Osteocyte (in vitro differentiated cells): ENCODE measurements around the gene ZNF774. TPM values are rescaled to one million over a fixed set of nuclear protein-coding genes. Genes with fewer than 3 reads are reported as not detected.

ENCODE experiments used
- DNase-seq: peaks from one replicate; pipeline ENCODE4 v3.0.0; 2021; ENCODE audit warnings: mixed read lengths; ENCODE audit not compliant: unreplicated experiment; ENCODE audit errors: extremely low spot score
- H3K27ac Mint-ChIP-seq: one replicate; pipeline ENCODE4 v1.8.0; 2021; ENCODE audit warnings: mild to moderate bottlenecking, mixed read lengths; ENCODE audit not compliant: unreplicated experiment
- H3K27me3 Mint-ChIP-seq: one replicate; pipeline ENCODE4 v1.8.0; 2021; ENCODE audit warnings: mixed read lengths; ENCODE audit not compliant: unreplicated experiment
- H3K36me3 Mint-ChIP-seq: one replicate; pipeline ENCODE4 v1.8.0; 2021; ENCODE audit warnings: mixed read lengths; ENCODE audit not compliant: unreplicated experiment
- H3K4me1 Mint-ChIP-seq: one replicate; pipeline ENCODE4 v1.8.0; 2021; ENCODE audit warnings: mixed read lengths; ENCODE audit not compliant: unreplicated experiment
- H3K4me3 Mint-ChIP-seq: one replicate; pipeline ENCODE4 v1.8.0; 2021; ENCODE audit warnings: mild to moderate bottlenecking, moderate library complexity, mixed read lengths; ENCODE audit not compliant: unreplicated experiment
- H3K9me3 Mint-ChIP-seq: one replicate; pipeline ENCODE4 v1.8.0; 2021; ENCODE audit warnings: mixed read lengths; ENCODE audit not compliant: unreplicated experiment
- total RNA-seq: library from RNA; stranded (reverse); gene quantifications from 2 replicates; pipeline ENCODE4 v1.2.1, GENCODE V29; 2021
- TF ChIP-seq, protein P1 (sequence below): fragments of 200-600 bp; sonication (generic); IDR thresholded peaks from 2 replicates; pipeline ENCODE4 v1.5.0; 2021; ENCODE audit warnings: antibody characterized with exemption, mild to moderate bottlenecking, moderate library complexity

ZNF774 gene
- total RNA-seq, 1 donor from 2014 or later, result 1.6 TPM

DNA sequence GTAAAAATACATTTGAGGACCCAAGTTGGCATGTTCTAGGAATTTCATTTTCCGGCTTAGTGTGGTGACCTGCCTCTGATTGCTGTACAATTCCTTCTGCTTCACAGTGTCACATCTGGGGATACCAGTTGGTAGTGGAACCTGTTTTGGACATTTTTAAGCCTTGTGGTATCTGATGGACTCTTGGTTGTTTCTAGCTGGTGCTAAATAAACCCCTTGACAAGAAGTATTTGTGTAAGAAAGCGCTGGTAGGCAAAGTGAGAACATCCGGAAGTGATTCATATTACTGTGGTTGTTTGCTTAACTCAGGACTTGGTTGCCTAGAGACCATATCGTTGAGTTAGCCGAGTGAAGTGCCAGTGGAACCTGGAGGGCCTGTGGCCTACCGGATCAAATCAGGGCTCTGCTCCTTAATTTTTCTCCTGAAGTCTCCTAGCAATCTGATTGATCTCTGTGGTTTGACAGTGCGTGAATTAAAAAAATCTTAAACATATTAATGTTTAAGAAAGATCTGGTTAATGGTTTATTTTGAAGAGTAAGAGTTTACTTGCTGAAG lies 48.8 kb downstream of the ZNF774 start:
- Mint-ChIP-seq H3K4me1 (peaks cover 70% of the 10 kb centered on the region), H3K4me3 (peak overlapping the region; percentile 56), H3K27me3 (no peaks in the 10 kb centered on the region), H3K36me3 (peaks cover 3% of the 10 kb centered on the region), H3K27ac (peak overlapping the region; percentile 99), H3K9me3 (no peaks in the 10 kb centered on the region)
- DNase-seq, result peak; percentile 86
- TF ChIP-seq, protein P1, sequence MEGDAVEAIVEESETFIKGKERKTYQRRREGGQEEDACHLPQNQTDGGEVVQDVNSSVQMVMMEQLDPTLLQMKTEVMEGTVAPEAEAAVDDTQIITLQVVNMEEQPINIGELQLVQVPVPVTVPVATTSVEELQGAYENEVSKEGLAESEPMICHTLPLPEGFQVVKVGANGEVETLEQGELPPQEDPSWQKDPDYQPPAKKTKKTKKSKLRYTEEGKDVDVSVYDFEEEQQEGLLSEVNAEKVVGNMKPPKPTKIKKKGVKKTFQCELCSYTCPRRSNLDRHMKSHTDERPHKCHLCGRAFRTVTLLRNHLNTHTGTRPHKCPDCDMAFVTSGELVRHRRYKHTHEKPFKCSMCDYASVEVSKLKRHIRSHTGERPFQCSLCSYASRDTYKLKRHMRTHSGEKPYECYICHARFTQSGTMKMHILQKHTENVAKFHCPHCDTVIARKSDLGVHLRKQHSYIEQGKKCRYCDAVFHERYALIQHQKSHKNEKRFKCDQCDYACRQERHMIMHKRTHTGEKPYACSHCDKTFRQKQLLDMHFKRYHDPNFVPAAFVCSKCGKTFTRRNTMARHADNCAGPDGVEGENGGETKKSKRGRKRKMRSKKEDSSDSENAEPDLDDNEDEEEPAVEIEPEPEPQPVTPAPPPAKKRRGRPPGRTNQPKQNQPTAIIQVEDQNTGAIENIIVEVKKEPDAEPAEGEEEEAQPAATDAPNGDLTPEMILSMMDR, result no peak

DNA sequence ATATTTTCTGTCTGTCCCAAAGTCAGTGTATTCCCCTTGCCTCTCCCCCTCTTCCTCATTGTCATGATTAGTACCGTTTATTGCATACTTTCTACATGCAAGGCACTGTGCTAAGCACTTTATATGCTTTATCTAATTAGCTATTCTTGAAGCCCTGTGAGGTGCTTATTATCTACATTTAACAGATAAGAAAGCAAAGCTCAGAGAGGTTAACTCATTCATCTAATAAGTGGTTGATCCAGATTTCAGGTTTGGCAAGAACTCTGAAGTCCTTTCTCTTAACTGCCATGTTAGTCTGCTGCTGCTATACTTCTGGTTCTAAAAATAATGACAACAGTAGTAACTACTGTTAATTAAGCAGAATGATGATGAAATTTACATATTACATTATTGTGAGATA lies 49.4 kb downstream of the ZNF774 start:
- H3K4me3 Mint-ChIP-seq, result peak overlapping the region; percentile 56
- no peaks in the 10 kb centered on the region for H3K27me3 Mint-ChIP-seq
- DNase-seq, result no peak
- peaks cover 71% of the 10 kb centered on the region for H3K4me1 Mint-ChIP-seq
- H3K27ac Mint-ChIP-seq, result peak overlapping the region; percentile 99
- no peaks in the 10 kb centered on the region for H3K9me3 Mint-ChIP-seq
- H3K36me3 Mint-ChIP-seq, result no peaks in the 10 kb centered on the region
- TF ChIP-seq, protein P1, result no peak

DNA sequence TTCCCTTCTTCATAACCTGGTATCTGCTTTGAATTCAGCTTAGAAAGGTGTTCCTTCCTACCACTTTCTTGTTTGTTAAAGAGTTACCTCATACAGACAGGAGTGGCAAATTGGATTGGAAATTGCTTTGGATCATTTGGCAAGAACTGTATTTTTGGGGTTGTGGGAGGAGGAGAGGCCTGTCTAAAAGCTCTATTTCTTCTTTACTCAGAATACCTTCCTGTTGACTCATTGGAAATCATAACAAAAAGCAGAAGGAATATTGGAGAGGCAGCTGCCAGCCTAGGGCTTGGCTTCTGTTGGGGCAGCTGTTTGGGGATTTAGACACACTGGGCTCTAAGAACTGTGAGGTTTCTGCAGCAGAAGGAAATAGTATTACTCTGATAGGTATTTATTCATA lies 50.1 kb downstream of the ZNF774 start:
- DNase-seq, result no peak
- H3K36me3 Mint-ChIP-seq, result no peaks in the 10 kb centered on the region
- H3K27ac Mint-ChIP-seq, result peak overlapping the region; percentile 99
- H3K9me3 Mint-ChIP-seq, result no peaks in the 10 kb centered on the region
- H3K4me1 Mint-ChIP-seq, result peaks cover 78% of the 10 kb centered on the region
- H3K27me3 Mint-ChIP-seq, result no peaks in the 10 kb centered on the region
- H3K4me3 Mint-ChIP-seq, result peak overlapping the region; percentile 56
- TF ChIP-seq, protein P1, result no peak

DNA sequence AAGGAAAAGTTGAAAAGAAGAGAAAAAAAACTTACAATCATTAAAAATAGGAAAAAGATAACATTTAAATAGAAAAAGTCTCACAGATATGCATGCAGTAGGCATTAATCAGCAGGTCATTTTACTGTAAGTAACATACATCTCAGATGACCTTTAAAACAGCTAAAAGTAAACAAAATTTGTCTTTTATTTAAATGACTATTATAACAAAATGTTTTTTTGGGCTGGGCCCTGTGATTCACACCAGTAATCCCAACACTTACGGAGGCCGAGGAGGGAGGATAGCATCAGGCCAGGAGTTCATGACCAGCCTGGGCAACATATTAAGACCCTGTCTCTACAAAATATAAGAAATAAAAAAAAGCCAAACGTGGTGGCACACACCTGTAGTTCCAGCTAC lies 50.7 kb downstream of the ZNF774 start:
- peak overlapping the region; percentile 56 for H3K4me3 Mint-ChIP-seq
- TF ChIP-seq, protein P1, result no peak
- no peaks in the 10 kb centered on the region for H3K36me3 Mint-ChIP-seq
- H3K27me3 Mint-ChIP-seq, result no peaks in the 10 kb centered on the region
- peak overlapping the region; percentile 99 for H3K27ac Mint-ChIP-seq
- peaks cover 84% of the 10 kb centered on the region for H3K4me1 Mint-ChIP-seq
- H3K9me3 Mint-ChIP-seq, result no peaks in the 10 kb centered on the region
- no peak for DNase-seq

DNA sequence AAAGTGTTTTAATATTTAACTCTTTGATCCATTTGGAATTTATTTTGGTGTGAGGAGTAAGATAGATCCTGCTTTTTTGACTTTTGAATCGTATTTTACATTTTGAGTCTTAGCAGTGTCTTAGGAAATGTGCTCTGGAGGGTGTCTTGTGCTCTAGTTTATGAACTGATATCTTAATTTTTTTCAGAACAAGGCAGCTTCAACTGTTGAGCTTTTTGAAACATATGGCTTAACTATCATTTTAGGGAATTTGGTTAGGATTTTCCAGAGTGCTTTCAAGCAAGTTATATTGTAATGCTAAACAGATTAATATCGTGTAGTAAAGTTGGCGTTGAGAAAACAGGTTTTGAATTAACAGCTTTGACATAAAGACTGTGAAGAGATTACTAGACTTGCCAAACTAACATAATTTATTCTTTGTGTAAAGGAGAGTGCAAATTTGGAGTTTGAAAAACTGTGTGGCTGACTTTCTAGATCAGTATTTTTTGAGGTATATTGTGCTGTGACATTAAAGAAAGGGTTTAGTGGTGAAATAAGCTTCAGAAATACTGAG lies 53.0 kb downstream of the ZNF774 start:
- peak overlapping the region; percentile 67 for H3K27ac Mint-ChIP-seq
- no peaks in the 10 kb centered on the region for H3K27me3 Mint-ChIP-seq
- TF ChIP-seq, protein P1, result no peak
- peaks cover 6% of the 10 kb centered on the region for H3K36me3 Mint-ChIP-seq
- DNase-seq, result no peak
- H3K9me3 Mint-ChIP-seq, result no peaks in the 10 kb centered on the region
- peaks cover 87% of the 10 kb centered on the region for H3K4me1 Mint-ChIP-seq
- H3K4me3 Mint-ChIP-seq, result no peak overlapping the region
